SK-N-MC (cell line): ENCODE data around the gene POLD4.
"Not testable (repeated sequence)": the region's sequence is repeated elsewhere in the genome, so short reads cannot be mapped to it uniquely, and the experiment has no call there.

ENCODE experiments used
- EZH2 ChIP-seq: fragments of 200-600 bp; sonication (generic); IDR thresholded peaks from one replicate; pipeline ENCODE4 v1.6.1; 2017; ENCODE audit warnings: antibody characterized with exemption
- FOXP2 ChIP-seq: optimal IDR thresholded peaks from 2 replicates; pipeline ENCODE3; 2011; ENCODE audit warnings: mild to moderate bottlenecking, moderate library complexity; ENCODE audit not compliant: insufficient read depth; ENCODE audit errors: extremely low read length, control extremely low read depth
- POLR2AphosphoS5 ChIP-seq: IDR thresholded peaks from 2 replicates; pipeline ENCODE4 v1.6.1; 2012; ENCODE audit warnings: mild to moderate bottlenecking, low read depth, low read length, borderline replicate concordance

- not testable (repeated sequence) for TF ChIP-seq POLR2AphosphoS5, EZH2, FOXP2
Observed at GRCh38 chr11:67403085-67403484, 49.7 kb upstream of the POLD4 start.
